T1000 (cell line): Measurements from ENCODE around the gene GTF2B.
"Not testable (repeated sequence)": the region's sequence is repeated elsewhere in the genome, so short reads cannot be mapped to it uniquely, and the experiment has no call there.

Experiments
- DNase-seq: peaks from one replicate; lab custom pipeline; 2025; ENCODE audit warnings: mixed read lengths; lab: John Stamatoyannopoulos, UW

GTF2B gene

GRCh38 chr1:88891318-88891950 is at the start of gene GTF2B:
GTF2B (minus strand) TSS chr1:88891567; CDS start chr1:88891499, 68 bp downstream.
- peak; percentile 88 for DNase-seq

- not testable (repeated sequence) for DNase-seq
Observed at GRCh38 chr1:88938528-88938927, 47.2 kb upstream of the GTF2B start.

- DNase-seq = no peak
Observed at GRCh38 chr1:88936760-88937342, 45.5 kb upstream of the GTF2B start.

- DNase-seq = no peak
Observed at GRCh38 chr1:88936223-88936523, 44.8 kb upstream of the GTF2B start.

GRCh38 chr1:88935522-88936222 is 44.3 kb upstream of the GTF2B start:
- DNase-seq = no peak

GRCh38 chr1:88930176-88930575 is 38.8 kb upstream of the GTF2B start:
- not testable (repeated sequence) for DNase-seq

GRCh38 chr1:88923224-88923623 is 31.9 kb upstream of the GTF2B start:
- no peak for DNase-seq

GRCh38 chr1:88922214-88922613 is 30.8 kb upstream of the GTF2B start:
- no peak for DNase-seq

GRCh38 chr1:88920845-88921244 is 29.5 kb upstream of the GTF2B start:
- DNase-seq = no peak

- DNase-seq = no peak
Observed at GRCh38 chr1:88917321-88918025, 26.1 kb upstream of the GTF2B start.

- no peak for DNase-seq
Observed at GRCh38 chr1:88916883-88917282, 25.5 kb upstream of the GTF2B start.

- DNase-seq = not testable (repeated sequence)
Observed at GRCh38 chr1:88911800-88912199, 20.4 kb upstream of the GTF2B start.

GRCh38 chr1:88911161-88911560 is 19.8 kb upstream of the GTF2B start:
- DNase-seq = no peak

GRCh38 chr1:88910401-88910800 is 19.0 kb upstream of the GTF2B start:
- DNase-seq = no peak

- DNase-seq = no peak
Observed at GRCh38 chr1:88900883-88901282, 9.5 kb upstream of the GTF2B start.

- no peak for DNase-seq
Observed at GRCh38 chr1:88897070-88897730, 5.8 kb upstream of the GTF2B start.

- DNase-seq = peak; percentile 68
Observed at GRCh38 chr1:88892357-88892877, 1.1 kb upstream of the GTF2B start.

GRCh38 chr1:88891951-88892340 is 579 bp upstream of the GTF2B start:
- DNase-seq = no peak

- DNase-seq = no peak
Observed at GRCh38 chr1:88890791-88891317, 513 bp downstream of the GTF2B start.

GRCh38 chr1:88890131-88890530 is 1.2 kb downstream of the GTF2B start:
- DNase-seq = no peak

- no peak for DNase-seq
Observed at GRCh38 chr1:88888750-88889149, 2.6 kb downstream of the GTF2B start.

GRCh38 chr1:88885933-88886332 is 5.4 kb downstream of the GTF2B start:
- DNase-seq = no peak
